Lower lobe of right lung (tissue), 2 donors: Measurements from ENCODE around the gene HHIP. TPM values are rescaled to one million over a fixed set of nuclear protein-coding genes. Genes with fewer than 3 reads are reported as not detected.

Experiments used
- ATAC-seq, 2 donors: fragments of 200-7000 bp; cut with Tn5 transposase; one replicate each; pipeline ENCODE4 v1.9.1; 2020 to 2022; ENCODE audit warnings: mild to moderate bottlenecking in 2 of 2, moderate library complexity in 2 of 2
- DNase-seq: peaks from one replicate; pipeline ENCODE4 v3.0.0-alpha.2; 2020
- H3K27ac ChIP-seq: fragments of 200-600 bp; one replicate; pipeline ENCODE4 v1.8.0; 2022
- H3K27me3 ChIP-seq: fragments of 200-600 bp; one replicate; pipeline ENCODE4 v1.8.0; 2022; ENCODE audit warnings: low read depth
- H3K36me3 ChIP-seq: fragments of 200-600 bp; one replicate; pipeline ENCODE4 v1.8.0; 2022; ENCODE audit warnings: mild to moderate bottlenecking
- H3K4me1 ChIP-seq: fragments of 200-600 bp; one replicate; pipeline ENCODE4 v1.8.0; 2022
- H3K4me3 ChIP-seq: fragments of 200-600 bp; one replicate; pipeline ENCODE4 v1.8.0; 2022; ENCODE audit warnings: mild to moderate bottlenecking
- H3K9me3 ChIP-seq: fragments of 200-600 bp; one replicate; pipeline ENCODE4 v1.8.0; 2022
- CTCF ChIP-seq: fragments of 200-600 bp; IDR thresholded peaks from one replicate; pipeline ENCODE4 v1.8.0; 2022; ENCODE audit warnings: antibody characterized with exemption, mild to moderate bottlenecking
- intact Hi-C: fragments of 100-400 bp; cut with DNase I; formaldehyde crosslinking; loops from one replicate; pipeline ENCODE4 v1.11.0; 2022
- total RNA-seq: library from RNA; stranded (reverse); fragmentation: NEBNext Ultra II Directional; extraction: Animal tissue kit (Norgen Biotek cat#: 25700); gene quantifications from one replicate; pipeline ENCODE4 v1.2.1, GENCODE V29; 2021
- donor health status: DM: no; HTN: yes; CAD: no; lungs with severe emphysema.

The HHIP gene
- total RNA-seq, 1 donor from 2014 or later = 172 TPM

GRCh38 chr4:144667500-144667899 is 21.5 kb downstream of the HHIP start:
- Histone ChIP-seq H3K36me3 (no peaks in the 10 kb centered on the region), H3K4me1 (no peaks in the 10 kb centered on the region), H3K27ac (no peak overlapping the region), H3K9me3 (no peaks in the 10 kb centered on the region), H3K4me3 (no peak overlapping the region), H3K27me3 (no peaks in the 10 kb centered on the region)
- intact Hi-C loops = no loop called here
- no peak for ATAC-seq
- no peak for DNase-seq
- TF ChIP-seq CTCF = no peak

GRCh38 chr4:144670776-144671175 is 24.8 kb downstream of the HHIP start:
- Histone ChIP-seq H3K4me1 (no peaks in the 10 kb centered on the region), H3K9me3 (no peaks in the 10 kb centered on the region), H3K27me3 (no peaks in the 10 kb centered on the region), H3K36me3 (no peaks in the 10 kb centered on the region), H3K4me3 (no peak overlapping the region), H3K27ac (no peak overlapping the region)
- intact Hi-C loops = no loop called here
- ATAC-seq (no peak), DNase-seq (no peak)
- no peak for TF ChIP-seq CTCF

- intact Hi-C loops = no loop called here
- ATAC-seq = no peak
- no peak for TF ChIP-seq CTCF
These were observed 28.8 kb downstream of the HHIP start for GRCh38 chr4:144674711-144675110.

GRCh38 chr4:144681806-144682205 is 35.9 kb downstream of the HHIP start:
- DNase-seq (no peak), ATAC-seq (no peak)
- Histone ChIP-seq H3K36me3 (no peaks in the 10 kb centered on the region), H3K4me1 (no peaks in the 10 kb centered on the region), H3K27ac (no peak overlapping the region), H3K27me3 (no peaks in the 10 kb centered on the region), H3K4me3 (no peak overlapping the region), H3K9me3 (no peaks in the 10 kb centered on the region)
- intact Hi-C loops = no loop called here
- no peak for TF ChIP-seq CTCF

More at GRCh38 chr4:144674711-144675110, 28.8 kb downstream of the HHIP start:
- H3K4me3 ChIP-seq = no peak overlapping the region
- no peaks in the 10 kb centered on the region for H3K4me1 ChIP-seq
- no peak for DNase-seq
- H3K36me3 ChIP-seq = no peaks in the 10 kb centered on the region
- H3K9me3 ChIP-seq = no peaks in the 10 kb centered on the region
- H3K27me3 ChIP-seq = no peaks in the 10 kb centered on the region
- H3K27ac ChIP-seq = no peak overlapping the region

- intact Hi-C loops = no loop called here
- ATAC-seq = no peak
These were observed 37.6 kb downstream of the HHIP start for GRCh38 chr4:144683516-144683915.

More at GRCh38 chr4:144683516-144683915, 37.6 kb downstream of the HHIP start:
- TF ChIP-seq CTCF = no peak
- no peak for DNase-seq
- Histone ChIP-seq H3K4me3 (no peak overlapping the region), H3K27me3 (no peaks in the 10 kb centered on the region), H3K4me1 (no peaks in the 10 kb centered on the region), H3K36me3 (no peaks in the 10 kb centered on the region), H3K9me3 (no peaks in the 10 kb centered on the region), H3K27ac (no peak overlapping the region)
